Measurements from ENCODE around the gene ATL3.
A peak's percentile ranks its signal among the peaks of the same experiment; 100 is the strongest.

DNA sequence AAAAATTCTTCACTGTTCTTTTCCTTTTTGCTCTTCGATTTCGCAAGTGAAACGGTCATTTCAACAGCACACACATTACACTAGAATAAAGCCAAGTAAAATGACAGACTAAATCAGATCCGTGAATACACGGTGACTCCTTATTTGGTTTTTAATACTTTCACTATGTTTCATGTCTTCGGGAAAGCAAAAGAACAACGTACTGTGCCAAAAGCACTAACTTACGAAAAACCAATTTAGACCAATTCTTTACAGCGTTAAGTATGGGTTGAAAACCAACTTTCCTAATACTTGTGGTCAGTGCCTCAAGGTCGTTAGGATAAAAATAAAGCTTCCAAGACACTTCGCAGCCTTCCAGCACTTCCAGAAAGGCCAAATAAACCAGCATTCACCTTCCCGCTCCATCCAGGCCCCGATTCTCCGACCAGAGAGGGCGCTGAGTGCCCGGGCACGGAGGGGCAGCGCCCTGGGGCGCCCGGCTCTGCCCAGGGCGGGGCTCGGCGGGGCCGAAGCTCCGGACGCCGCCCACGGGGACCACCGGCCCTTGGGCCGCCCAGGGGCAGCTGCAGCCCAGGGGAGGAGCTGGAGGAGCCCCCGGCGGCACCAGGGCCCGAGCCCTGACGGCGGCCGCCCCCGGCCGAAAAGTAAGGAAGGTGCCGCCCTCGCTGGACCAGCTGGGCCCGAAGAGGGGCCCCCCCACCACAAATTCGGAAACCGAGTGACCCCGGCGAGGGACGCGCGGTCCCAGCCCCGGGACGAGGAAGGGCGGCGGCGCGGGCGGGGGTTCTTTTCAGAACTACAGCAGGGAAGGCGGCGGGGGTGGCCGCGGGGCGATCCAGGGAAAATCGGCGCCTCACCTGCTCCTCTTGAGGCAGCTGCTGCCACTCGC is 499 bp downstream of the ATL3 start:
- TF ChIP-seq, protein P1, sequence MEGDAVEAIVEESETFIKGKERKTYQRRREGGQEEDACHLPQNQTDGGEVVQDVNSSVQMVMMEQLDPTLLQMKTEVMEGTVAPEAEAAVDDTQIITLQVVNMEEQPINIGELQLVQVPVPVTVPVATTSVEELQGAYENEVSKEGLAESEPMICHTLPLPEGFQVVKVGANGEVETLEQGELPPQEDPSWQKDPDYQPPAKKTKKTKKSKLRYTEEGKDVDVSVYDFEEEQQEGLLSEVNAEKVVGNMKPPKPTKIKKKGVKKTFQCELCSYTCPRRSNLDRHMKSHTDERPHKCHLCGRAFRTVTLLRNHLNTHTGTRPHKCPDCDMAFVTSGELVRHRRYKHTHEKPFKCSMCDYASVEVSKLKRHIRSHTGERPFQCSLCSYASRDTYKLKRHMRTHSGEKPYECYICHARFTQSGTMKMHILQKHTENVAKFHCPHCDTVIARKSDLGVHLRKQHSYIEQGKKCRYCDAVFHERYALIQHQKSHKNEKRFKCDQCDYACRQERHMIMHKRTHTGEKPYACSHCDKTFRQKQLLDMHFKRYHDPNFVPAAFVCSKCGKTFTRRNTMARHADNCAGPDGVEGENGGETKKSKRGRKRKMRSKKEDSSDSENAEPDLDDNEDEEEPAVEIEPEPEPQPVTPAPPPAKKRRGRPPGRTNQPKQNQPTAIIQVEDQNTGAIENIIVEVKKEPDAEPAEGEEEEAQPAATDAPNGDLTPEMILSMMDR (IDR thresholded peaks at IDR 0.05): peak in 4 of 5 experiments; percentile 38 to 57 (median 44)
- TF ChIP-seq POLR2A (IDR thresholded peaks at IDR 0.05): no peak

Measured in tibial nerve (tissue), 3 donors.